Epithelial cell of esophagus (primary cell): ENCODE results near the gene SHLD1.

Experiments
- DNase-seq: peaks from one replicate; pipeline ENCODE4 v3.0.0; 2010; ENCODE audit warnings: low read depth
- H3K4me3 ChIP-seq: 2 replicates; pipeline ENCODE4 v1.5.1; 2011; ENCODE audit warnings: mild to moderate bottlenecking, low read length, control low read depth
- CTCF ChIP-seq: IDR thresholded peaks from 2 replicates; pipeline ENCODE4 v1.5.1; 2011; ENCODE audit warnings: low read depth, mild to moderate bottlenecking, low read length, control low read depth, inconsistent platforms; ENCODE audit not compliant: insufficient read depth; ENCODE audit errors: missing control alignments

The SHLD1 gene

GRCh38 chr20:5910186-5910585 is 160.0 kb downstream of the SHLD1 start:
- no peak overlapping the region for H3K4me3 ChIP-seq
- DNase-seq = no peak
- TF ChIP-seq CTCF = no peak

GRCh38 chr20:5913166-5913565 is 163.0 kb downstream of the SHLD1 start:
- TF ChIP-seq CTCF = no peak
- no peak for DNase-seq

More at GRCh38 chr20:5913166-5913565, 163.0 kb downstream of the SHLD1 start:
- H3K4me3 ChIP-seq = no peak overlapping the region
